Calu3 (cell line): ENCODE data around the gene PAM16. TPM values are rescaled to one million over a fixed set of nuclear protein-coding genes. Genes with fewer than 3 reads are reported as not detected.
A peak's percentile ranks its signal among the peaks of the same experiment; 100 is the strongest.

Experiments
- BruUV-seq: library from RNA; stranded (reverse); fragments of 400-500 nt; replicated peaks from 2 replicates; lab custom pipeline; 2021; lab: Mats Ljungman, UMichigan
- CTCF ChIA-PET: fragments of 300-600 bp; sonication (Branson Sonifier 250); formaldehyde crosslinking; loops from one replicate; lab custom pipeline; 2022; ENCODE audit warnings: antibody characterized with exemption; lab: Charles Lee
- DNase-seq: peaks from one replicate; pipeline ENCODE4 v3.0.0; 2022
- H3K27ac Mint-ChIP-seq: one replicate; pipeline ENCODE4 v1.8.0; 2022; ENCODE audit warnings: mixed read lengths; ENCODE audit not compliant: unreplicated experiment
- H3K27me3 Mint-ChIP-seq: one replicate; pipeline ENCODE4 v1.8.0; 2022; ENCODE audit warnings: mixed read lengths; ENCODE audit not compliant: unreplicated experiment
- H3K36me3 Mint-ChIP-seq: one replicate; pipeline ENCODE4 v1.8.0; 2022; ENCODE audit warnings: mild to moderate bottlenecking, moderate library complexity, mixed read lengths; ENCODE audit not compliant: insufficient read depth, unreplicated experiment
- H3K4me1 Mint-ChIP-seq: one replicate; pipeline ENCODE4 v1.8.0; 2022; ENCODE audit warnings: mild to moderate bottlenecking, low read depth, mixed read lengths; ENCODE audit not compliant: unreplicated experiment
- H3K4me3 Mint-ChIP-seq: one replicate; pipeline ENCODE4 v1.8.0; 2022; ENCODE audit warnings: mild to moderate bottlenecking, low read depth, moderate library complexity, mixed read lengths; ENCODE audit not compliant: unreplicated experiment
- H3K9me3 Mint-ChIP-seq: one replicate; pipeline ENCODE4 v1.8.0; 2022; ENCODE audit warnings: low read depth, mixed read lengths; ENCODE audit not compliant: unreplicated experiment
- intact Hi-C: fragments of 100-400 bp; cut with micrococcal nuclease; formaldehyde crosslinking; loops from one replicate; pipeline ENCODE4 v1.10.0; 2022; ENCODE audit not compliant: unreplicated experiment
- total RNA-seq: library from RNA; stranded (reverse); gene quantifications from 2 replicates; pipeline ENCODE4 v1.2.3, GENCODE V29; 2022
- TF ChIP-seq, protein P1 (sequence below): fragments of 200-600 bp; IDR thresholded peaks from one replicate; pipeline ENCODE4 v1.8.0; 2022; ENCODE audit warnings: antibody characterized with exemption; ENCODE audit not compliant: unreplicated experiment

PAM16 gene
- total RNA-seq, 1 experiment from 2014 or later = 72.7 TPM

- intact Hi-C loops = no loop called here
These were observed 42.1 kb upstream of the PAM16 start for GRCh38 chr16:4393240-4393600.

DNA sequence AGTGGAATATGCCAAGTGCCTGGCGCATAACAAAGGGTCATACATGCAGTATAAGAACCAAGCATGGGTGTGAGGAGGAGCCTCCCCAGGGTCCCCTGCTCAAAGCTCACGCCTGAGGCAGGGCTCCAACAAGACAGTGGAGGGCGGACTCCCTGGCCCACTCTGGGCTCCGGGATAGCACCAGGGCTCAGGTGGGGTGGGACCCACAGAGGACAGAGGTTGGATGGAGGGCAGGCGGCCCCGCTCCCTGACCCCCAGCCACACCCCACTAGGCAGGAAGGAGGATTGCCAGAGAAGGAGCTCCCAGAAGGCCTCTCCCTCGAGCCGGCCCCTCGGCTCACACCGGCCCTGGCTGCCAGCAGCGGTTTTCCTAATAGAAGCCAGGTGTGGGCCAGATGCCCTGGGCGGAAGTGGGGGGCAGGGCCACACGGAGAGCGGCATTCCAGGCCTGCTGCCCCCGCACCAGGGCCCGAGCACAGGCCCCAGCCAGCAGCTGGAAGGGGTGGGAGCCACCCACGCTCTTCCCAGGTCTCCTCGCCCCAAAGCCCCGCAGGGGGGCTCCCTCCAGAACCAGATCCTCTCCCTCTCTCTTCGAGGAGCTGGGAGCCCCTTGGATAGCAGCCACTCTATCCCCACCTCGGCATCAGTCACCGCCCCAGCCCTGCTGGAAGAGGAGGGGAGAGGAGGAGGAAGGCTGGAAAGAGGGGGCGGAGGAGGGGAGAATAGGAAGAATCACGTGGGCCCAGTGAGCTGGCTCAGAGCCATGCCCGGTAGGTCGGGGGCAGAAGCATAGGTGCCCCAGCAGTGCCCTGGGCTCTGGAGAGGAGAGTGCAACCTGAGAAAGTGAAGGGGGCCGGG is 41.5 kb upstream of the PAM16 start:
- Mint-ChIP-seq H3K27me3 (no peaks in the 10 kb centered on the region), H3K36me3 (peaks cover 42% of the 10 kb centered on the region), H3K4me3 (peak overlapping the region; percentile 41), H3K9me3 (no peaks in the 10 kb centered on the region), H3K27ac (peak overlapping the region; percentile 79), H3K4me1 (peaks cover 14% of the 10 kb centered on the region)
- BruUV-seq = no TSS peak
- CTCF ChIA-PET = interaction anchor here (0.6 to 4.8 kb wide), 9 partner anchors 11 to 179 kb away, joined by 3 to 38 read pairs (median 4); no protein-coding TSS in a partner anchor
- DNase-seq = peak; percentile 57
- TF ChIP-seq, protein P1, sequence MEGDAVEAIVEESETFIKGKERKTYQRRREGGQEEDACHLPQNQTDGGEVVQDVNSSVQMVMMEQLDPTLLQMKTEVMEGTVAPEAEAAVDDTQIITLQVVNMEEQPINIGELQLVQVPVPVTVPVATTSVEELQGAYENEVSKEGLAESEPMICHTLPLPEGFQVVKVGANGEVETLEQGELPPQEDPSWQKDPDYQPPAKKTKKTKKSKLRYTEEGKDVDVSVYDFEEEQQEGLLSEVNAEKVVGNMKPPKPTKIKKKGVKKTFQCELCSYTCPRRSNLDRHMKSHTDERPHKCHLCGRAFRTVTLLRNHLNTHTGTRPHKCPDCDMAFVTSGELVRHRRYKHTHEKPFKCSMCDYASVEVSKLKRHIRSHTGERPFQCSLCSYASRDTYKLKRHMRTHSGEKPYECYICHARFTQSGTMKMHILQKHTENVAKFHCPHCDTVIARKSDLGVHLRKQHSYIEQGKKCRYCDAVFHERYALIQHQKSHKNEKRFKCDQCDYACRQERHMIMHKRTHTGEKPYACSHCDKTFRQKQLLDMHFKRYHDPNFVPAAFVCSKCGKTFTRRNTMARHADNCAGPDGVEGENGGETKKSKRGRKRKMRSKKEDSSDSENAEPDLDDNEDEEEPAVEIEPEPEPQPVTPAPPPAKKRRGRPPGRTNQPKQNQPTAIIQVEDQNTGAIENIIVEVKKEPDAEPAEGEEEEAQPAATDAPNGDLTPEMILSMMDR = no peak
- intact Hi-C loops = no loop called here

More at GRCh38 chr16:4393240-4393600, 42.1 kb upstream of the PAM16 start:
- H3K4me3 Mint-ChIP-seq = peak overlapping the region; percentile 41
- H3K27me3 Mint-ChIP-seq = no peaks in the 10 kb centered on the region
- H3K9me3 Mint-ChIP-seq = no peaks in the 10 kb centered on the region
- DNase-seq = peak; percentile 78
- BruUV-seq = no TSS peak
- H3K4me1 Mint-ChIP-seq = peaks cover 14% of the 10 kb centered on the region
- TF ChIP-seq, protein P1 = no peak
- peak overlapping the region; percentile 79 for H3K27ac Mint-ChIP-seq
- peaks cover 38% of the 10 kb centered on the region for H3K36me3 Mint-ChIP-seq
- CTCF ChIA-PET = interaction anchor here (0.6 to 4.8 kb wide), 9 partner anchors 10 to 178 kb away, joined by 3 to 38 read pairs (median 4); no protein-coding TSS in a partner anchor

DNA sequence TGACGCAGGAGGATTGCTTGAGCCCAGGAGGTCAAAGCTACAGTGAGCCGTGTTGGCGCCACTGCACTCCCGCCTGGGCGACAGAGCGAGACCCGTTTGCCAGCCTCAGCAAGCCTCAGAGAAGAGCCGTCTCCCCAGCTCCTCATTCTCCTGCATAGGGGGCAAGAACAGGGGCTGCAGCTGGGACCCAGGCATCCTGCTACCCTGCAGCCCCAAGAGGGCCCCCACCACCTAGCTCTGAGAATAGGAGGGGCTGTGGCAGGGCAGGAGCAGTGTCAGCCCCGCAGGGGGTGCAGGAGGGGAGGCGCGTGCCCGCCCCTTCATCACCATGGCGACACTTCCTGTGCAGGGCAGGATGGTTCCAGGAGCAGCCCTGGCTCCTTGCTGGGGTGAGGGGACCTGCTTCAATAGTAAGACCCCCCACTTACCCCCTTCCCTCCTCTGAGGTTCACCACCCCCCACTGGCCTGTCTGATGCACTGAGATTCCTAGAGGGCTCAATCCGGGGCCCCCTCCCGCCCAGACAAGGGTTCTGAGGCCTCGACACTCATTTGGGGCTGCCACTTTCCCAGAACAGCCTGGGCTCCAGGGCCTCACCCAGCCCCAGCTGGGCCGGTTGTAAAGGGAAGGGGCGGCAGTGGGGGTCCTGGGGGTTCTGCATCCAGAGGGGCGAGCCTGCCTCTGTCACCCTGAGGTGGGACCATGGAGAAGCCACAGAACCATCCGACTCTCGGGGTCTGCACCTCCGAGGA is 40.7 kb upstream of the PAM16 start:
- peaks cover 14% of the 10 kb centered on the region for H3K4me1 Mint-ChIP-seq
- intact Hi-C loops = no loop called here
- BruUV-seq = no TSS peak
- CTCF ChIA-PET = interaction anchor here (1.2 to 4.8 kb wide), 3 partner anchors 11 to 22 kb away, joined by 5 to 38 read pairs (median 12); no protein-coding TSS in a partner anchor
- TF ChIP-seq, protein P1 = no peak
- peak overlapping the region; percentile 79 for H3K27ac Mint-ChIP-seq
- H3K27me3 Mint-ChIP-seq = no peaks in the 10 kb centered on the region
- DNase-seq = no peak
- H3K9me3 Mint-ChIP-seq = no peaks in the 10 kb centered on the region
- peak overlapping the region; percentile 41 for H3K4me3 Mint-ChIP-seq
- H3K36me3 Mint-ChIP-seq = peaks cover 49% of the 10 kb centered on the region
